GM19468 (cell line): Measurements from ENCODE around the gene FA2H.
"Not testable (repeated sequence)": the region's sequence is repeated elsewhere in the genome, so short reads cannot be mapped to it uniquely, and the experiment has no call there.

Source experiments
- ATAC-seq: cut with Tn5 transposase; IDR thresholded peaks from one replicate; pipeline ENCODE4 v1.9.1; 2021; ENCODE audit warnings: mild to moderate bottlenecking, moderate library complexity, moderate number of reproducible peaks; ENCODE audit not compliant: unreplicated experiment; ENCODE audit errors: extremely low read depth

FA2H gene

DNA sequence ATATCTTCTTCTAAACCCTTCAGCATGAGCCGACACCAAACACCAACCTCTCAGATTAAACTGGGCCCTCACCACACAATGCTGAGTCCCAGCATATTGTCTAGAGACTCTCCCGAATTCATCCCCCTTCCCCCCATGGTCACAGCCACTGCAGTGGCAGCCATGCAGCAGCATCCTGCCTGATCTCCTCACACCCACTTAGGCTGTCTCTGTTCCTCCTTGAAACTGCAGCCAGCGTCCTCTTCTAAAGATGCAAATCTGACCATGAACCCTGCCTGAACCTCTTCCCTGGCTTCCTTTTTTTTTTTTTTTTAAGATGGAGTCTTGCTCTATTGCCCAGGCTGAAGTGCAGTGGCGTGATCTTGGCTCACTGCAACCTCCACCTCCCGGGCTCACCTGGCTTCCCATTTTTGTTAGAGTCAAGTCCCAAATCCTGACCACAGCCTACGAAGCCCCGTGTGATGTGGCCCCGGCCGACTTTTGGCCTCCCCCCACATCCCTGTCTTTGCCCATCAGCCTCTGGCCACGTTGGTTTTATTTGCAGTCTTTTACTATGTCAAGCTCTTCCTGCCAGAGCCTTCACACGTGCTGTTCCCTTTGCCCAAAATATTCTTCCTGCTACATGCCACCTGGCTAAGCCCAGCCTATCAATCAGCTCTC lies 2.8 kb downstream of the FA2H start:
- no peak for ATAC-seq

DNA sequence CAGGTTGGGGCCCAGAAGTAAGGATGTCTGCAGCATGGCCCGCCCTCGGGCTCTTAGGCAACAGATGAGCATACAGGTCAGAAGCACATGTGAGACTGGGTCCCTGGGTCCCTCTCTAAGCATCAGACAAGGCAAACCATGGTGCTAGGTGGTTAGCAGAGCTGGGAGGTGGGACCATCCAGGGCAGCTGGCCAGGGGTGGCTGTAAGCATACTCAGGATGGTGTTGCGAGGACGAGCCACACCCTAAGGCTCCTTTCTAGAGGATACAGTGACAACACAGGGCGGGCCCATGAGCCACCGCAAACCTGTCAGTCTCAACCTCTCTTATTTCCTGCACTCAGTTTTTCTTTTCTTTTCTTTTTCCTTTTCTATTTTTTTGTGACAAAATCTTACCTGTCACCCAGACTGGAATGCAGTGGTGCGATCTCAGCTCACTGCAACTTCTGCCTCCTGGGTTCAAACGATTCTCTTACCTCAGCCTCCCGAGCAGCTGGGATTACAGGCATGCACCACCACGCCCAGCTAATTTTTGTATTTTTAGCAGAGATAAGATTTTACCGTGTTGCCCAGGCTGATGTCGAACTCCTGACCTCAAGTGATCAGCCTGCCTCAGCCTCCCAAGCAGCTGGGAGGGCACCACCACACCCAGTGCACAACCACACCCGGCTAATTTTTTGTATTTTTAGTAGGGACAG lies 3.6 kb downstream of the FA2H start:
- ATAC-seq: no peak

DNA sequence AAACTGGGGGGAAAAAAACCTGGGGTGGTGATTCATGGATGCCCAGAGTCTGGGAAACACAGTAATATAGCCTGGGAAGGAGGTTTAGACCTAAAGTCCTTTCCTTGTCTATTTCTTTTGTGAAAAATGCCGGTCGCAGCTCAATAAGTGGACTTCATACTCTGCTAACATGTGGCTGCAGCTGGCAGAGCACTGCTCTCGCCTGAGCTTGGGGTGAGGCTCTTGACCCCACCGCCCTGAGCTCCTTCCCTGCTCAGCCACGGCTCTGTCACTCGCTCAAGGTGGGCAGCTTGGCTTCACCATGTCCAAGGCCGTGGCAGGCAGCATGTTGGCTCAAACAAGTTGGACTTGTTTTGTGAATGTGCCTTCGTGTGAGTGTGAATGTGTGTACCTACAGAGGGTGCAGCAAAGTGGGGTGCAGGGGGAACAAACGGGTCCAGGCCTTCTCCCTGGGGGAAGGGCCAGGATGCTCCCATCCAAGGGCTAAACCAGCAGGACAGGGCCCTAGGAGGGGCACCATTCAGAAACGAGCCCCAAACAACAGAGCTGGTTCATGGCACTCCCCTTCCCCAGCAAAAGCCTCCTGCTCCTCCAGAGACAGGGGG lies 4.9 kb downstream of the FA2H start:
- ATAC-seq: no peak

DNA sequence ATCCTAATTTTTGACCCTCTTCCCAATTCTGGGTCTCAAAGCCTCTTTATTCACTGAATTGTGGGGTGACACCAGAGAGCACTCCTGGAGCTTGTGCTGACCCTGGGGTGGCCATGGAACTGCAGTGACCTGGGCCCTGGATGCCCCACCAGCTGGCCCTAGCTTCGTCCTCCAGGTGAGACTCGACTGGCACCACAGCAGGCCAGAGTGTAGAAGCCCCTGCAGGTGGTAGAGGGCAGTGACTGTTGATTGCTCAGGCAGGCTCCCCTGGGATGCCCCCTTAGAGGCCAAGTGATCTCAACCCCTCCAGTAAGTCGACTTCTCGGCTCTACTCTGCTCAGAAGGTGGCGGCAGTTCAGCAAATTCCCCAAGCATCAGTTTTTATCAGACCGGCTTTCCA lies 6.4 kb downstream of the FA2H start:
- no peak for ATAC-seq

DNA sequence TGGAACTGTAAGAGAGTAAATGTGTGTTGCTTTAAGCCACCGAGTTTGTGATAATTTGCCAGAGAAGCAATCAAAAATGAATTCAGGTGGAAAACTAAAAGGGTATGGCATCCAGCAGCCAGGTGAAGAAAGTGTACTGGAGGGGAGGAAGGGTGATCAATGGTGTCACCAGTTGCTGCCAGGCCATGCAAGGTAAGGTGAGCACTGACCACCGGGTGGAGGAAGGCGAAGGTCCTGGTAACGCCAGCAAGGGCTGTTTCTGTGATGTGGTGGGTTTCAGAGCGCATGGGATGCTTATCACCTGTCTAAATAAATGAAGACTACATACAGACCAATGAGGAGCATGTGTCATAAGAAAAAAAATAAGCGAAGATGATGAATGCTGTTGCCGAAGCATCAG lies 6.9 kb downstream of the FA2H start:
- ATAC-seq: no peak

DNA sequence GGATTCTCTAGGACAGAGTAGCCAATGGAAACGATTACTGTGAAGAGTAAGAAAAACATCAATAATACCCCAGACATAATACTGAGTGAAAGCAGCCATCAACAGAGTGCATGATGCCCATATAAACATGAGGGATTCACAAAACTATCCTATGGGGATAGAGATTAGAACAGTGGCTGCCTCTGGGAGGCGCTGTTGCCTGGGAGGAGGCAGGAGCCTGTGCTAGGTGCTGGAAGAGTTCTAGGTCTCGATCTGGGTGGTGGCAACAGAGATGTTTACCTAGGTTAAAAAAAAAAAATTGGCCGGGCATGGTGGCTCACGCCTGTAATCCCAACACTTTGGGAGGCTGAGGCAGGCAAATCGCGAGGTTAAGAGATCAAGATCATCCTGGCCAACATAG lies 7.9 kb downstream of the FA2H start:
- no peak for ATAC-seq

DNA sequence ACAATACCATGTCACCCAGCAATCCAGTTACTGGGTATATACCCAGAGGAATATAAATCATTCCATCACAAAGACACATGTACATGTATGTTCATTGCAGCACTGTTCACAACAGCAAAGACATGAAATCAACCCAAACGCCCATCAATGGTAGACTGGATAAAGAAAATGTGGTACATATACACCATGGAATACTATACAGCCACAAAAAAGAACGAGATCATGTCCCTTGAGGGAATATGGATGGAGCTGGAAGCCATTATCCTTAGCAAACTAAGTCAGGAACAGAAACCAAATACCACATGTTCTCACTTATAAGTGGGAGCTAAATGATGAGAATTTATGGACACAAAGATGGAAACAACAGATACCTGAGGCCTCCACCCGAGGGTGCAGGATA lies 10.4 kb downstream of the FA2H start:
- ATAC-seq: not testable (repeated sequence)

DNA sequence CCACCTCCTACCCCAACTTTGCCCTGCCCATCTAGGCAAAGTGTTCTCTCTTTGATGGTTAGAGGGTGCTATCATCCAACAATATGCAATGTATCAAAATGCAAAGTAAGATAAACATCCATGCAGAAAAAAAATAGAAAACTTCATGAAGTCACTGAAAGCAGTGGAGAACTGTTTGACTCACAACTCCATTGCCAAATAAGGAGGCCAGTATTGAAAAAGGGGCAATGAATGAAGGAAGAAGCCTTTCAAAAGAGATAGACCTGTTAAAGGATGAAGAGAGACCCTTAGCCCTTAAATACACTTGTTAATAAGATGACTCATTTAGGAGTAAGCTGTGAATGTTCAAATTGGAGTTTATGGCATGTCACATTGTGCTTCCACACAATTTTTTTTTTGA lies 13.0 kb downstream of the FA2H start:
- no peak for ATAC-seq

DNA sequence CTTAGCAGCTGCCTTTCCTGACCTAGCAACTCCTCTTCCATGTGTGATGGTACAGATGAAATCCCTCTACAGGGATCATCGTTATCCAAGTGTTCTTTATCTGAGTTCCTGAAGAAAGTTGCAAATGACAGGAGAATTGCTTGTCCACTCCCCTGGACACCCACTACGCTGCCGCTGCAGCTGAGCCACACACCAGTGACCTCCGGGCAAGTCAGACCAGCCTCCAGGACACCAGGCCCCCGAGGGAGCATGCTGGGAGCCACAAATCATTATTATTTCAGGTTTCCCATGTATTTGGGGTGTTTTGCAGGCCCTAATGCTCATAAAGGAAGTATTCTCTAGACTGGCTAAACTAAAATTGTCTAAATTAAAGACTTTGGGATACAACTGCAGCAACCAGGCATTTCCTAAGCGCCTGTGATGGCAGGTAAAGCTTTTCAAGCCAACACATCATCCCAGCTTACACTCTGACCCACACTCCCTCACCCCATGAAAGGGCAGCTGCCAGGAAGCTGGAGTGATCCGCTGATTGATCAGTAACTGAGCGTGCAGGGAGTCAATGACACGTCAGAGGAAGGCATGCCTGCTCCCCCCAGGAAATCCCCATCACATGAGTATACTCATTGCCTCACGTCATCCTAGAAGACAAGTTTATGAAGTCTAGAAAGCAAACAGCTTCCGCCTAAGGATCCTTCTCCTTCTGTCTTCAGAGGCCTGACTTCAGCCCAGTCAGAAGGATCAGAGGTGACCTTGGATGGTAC lies 14.4 kb downstream of the FA2H start:
- no peak for ATAC-seq

DNA sequence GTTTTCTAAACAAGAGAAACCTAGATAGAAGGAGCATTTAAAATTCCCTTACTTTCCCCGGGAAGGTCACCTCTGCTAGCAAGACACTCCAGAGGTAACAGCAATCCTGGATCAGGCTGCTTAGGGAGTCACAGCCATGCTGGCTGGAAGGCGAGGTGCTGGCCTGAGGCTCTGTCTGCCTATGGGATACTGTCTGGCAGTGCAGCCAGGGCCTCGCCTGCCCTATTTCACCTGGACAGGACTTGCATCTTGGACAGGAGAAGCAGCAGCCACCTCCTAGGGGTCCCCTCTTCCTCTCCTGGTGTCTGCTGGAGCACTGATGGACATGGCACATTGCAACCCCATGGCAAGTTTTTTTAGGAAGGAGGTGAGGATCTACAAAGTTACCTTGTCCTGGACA lies 15.1 kb downstream of the FA2H start:
- ATAC-seq: no peak

DNA sequence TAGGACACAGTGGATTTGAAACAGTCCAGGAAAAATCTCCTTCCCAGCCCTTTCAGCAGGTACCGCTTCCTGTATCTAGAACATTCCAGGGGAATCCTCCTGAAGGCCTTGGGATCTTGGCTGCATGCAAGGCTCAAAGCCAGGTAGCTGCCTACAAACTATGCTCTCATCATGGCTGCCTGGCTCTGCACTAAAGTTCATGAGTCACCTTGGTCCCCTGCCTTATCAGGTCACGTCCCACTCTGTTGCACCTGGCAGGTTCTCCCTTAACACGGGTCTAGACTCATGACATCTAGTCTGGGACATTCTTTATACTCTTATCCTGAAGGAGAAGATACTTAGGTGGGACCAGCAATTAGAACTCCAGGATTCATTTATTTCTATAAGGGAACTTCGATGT lies 15.8 kb downstream of the FA2H start:
- no peak for ATAC-seq

DNA sequence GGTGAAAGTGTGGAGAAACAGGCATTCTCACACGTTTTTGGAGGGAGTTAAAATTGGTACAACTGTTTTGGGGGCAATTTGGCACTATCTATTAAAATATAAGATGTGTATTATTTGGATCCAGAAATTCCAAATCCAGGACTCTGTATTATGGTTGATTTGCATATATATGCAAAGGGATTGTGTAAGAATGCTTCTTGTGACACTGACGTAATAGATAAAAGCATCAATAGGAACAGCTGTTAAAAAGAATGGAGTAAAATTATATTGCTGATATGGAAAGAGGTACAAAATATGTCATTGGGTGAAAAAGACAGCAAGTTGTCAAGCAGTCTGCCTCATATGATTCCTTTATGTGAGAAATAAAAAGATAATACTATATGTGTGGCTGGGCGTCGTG lies 17.3 kb downstream of the FA2H start:
- no peak for ATAC-seq

DNA sequence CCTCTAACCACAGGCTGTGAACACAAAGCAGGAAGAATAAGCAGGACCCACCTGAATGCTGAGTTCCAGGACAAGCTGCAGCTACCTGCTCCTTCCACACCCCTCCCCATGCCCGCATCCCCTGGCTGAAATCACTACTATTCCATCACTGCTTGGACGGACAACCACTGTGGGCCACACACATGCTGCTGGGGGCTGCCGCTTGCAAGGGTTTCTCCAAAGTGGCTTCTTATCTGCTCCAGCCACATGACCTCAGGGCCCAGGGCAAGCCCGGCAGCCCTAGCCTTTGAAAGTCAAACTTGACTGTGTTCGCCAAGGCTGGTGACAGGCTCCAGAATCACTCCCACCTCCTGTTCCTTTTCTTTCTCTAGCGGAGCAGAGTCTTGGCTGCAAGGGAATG lies 18.4 kb downstream of the FA2H start:
- ATAC-seq: no peak

DNA sequence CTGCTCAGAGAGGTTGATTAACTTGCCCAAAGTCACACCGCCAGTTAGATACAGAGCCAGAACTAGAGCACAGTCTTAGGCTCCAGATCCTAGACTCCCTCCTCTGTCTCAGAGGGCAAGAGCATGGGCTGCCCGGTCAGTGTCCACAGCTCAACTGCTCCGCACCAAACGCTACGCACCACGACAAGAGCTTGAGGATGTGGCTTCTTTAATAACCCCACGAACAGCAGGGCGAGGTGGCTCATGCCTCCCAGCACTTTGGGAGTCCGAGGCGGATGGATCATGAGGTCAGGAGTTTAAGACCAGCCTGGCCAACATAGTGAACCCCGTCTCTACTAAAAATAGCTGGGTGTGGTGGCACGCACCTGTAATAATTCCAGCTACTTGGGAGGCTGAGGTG lies 21.4 kb downstream of the FA2H start:
- no peak for ATAC-seq

DNA sequence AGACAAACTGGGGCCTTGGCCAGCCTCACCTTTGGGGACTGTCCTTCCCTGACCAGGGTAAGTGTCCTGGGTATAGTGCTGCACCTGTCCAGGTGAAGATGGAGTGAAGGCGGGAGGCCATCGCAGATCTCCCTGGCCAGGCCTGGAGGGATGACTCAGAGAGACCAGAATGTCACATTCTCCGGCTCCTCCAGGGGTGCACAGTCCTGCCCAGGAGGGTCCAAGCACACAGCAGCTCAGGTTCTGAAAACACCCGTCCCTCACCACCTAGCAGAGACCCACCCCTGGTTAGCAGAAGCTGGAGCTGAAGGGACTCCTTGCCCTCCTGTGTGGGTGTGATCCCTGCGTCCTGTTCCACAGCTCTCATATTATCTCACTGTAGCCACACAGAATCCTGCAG lies 21.9 kb downstream of the FA2H start:
- no peak for ATAC-seq

DNA sequence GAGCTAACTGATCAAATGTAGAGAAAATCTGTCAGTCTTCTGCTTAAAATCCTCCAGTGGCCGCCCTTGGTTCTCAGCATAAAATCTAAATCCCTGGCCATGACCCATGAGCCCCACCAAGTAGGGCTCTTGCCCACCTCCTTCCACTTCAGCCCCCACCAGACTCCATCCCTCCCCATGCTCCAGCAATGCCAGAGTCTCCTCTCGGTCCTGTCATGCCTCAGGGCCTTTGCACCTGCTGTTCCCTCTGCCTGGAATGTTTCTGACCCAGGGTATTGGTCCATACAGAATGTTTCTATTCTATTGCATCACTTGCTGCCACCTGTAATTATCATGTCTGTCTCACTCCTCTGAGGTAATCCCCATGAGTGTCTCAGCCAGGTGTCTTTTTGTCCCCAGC lies 22.4 kb downstream of the FA2H start:
- no peak for ATAC-seq

DNA sequence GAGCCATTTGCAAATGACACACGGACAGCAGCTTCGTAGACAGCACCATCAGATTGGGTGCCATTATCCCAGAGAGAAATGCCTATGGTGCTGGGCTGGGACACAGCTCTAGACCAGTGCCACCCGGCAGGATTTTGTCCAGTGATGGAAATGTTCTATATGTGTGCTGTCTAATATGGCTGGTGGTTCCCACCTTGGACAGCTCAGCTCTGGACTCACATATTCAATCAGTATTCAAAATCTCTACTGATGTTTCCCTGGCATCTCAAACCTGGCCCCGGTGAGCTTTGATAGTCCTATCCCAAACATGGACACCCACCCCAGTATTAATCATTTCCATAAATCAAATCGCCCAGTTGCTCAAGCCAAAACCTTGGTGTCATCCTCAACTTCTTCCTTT lies 23.0 kb downstream of the FA2H start:
- ATAC-seq: no peak

DNA sequence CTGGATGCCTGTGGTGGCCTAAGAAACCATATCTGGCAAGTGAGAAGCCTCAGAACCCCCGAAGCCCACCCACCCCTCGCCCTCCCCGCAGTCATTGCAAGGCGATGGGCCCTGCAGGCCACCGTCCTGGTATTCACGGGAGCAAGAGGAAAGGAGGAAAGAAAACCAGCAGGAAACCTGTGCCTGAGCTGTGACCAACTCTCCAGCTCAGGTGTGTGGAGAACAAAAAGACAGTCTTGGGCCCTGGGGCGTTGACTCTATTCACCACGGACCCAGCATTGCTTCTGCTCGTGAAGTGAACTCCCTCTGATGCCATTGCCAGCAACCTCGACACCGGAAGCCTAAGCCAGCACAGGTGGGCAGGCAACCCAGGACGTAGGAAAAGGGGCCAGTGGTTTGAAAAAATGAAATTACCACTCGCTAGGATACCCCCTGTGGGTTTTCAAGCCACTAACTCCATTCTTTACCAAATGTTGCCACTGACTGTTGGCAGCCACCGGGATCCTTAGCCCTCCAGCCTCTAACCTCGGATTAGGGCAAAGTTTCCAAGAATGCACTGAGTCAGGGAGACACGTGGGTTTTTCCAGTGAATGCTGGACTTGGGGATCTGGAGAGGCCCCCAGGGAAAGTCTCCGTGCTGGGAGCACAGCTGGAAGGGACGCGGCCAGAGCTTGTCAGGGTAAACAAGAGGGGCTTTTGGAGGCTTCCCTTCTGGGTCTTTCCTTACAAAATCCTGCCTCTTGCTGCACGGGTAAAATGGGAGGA lies 25.1 kb downstream of the FA2H start:
- ATAC-seq: no peak

DNA sequence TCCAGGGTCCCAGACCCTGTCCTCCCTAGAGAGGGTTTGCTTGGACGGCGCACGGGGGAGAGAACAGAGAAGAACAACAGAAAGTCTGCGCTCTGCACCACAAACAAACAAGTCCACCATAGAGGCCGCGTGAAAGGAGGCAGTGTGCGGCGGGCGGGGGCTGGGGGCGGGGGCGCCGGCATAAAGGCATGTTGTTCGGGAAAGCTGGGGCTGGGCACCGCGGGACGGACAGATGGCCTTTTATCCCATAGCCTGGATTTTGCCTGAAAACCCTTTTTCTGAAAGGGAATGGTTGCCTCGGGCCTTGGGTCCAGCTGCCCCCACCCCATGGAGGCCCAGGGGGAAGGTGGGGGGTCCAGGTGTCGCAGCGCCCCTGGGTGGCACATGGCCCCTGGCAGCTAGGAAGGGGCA lies 26.0 kb downstream of the FA2H start:
- ATAC-seq: no peak
